Gastroesophageal sphincter (tissue), 3 donors: Measurements from ENCODE around the gene METRNL.

Experiments used
- EP300 ChIP-seq: sonication (generic); formaldehyde crosslinking; IDR thresholded peaks from one replicate; pipeline ENCODE4 v1.6.1; 2017; ENCODE audit warnings: antibody characterized with exemption, mild to moderate bottlenecking
- POLR2A ChIP-seq, 2 donors: fragments of 450-650 bp; IDR thresholded peaks; one replicate each; pipeline ENCODE4 v1.6.1; 2017; ENCODE audit warnings: antibody characterized with exemption in 2 of 2, mild to moderate bottlenecking in 2 of 2, moderate library complexity in 1 of 2
- POLR2AphosphoS5 ChIP-seq: sonication (generic); formaldehyde crosslinking; IDR thresholded peaks from one replicate; pipeline ENCODE4 v1.6.1; 2017; ENCODE audit warnings: antibody characterized with exemption
- TF ChIP-seq, protein P1 (sequence below), 4 experiments: fragments of 200-600 bp in 2 of 4; fragments of 450-650 bp in 2 of 4; sonication (generic) in 1 of 4; IDR thresholded peaks; one replicate each; pipeline ENCODE4 v1.5.1; 2017 to 2019; ENCODE audit warnings: antibody characterized with exemption in 4 of 4, mild to moderate bottlenecking in 2 of 4, moderate library complexity in 2 of 4

DNA sequence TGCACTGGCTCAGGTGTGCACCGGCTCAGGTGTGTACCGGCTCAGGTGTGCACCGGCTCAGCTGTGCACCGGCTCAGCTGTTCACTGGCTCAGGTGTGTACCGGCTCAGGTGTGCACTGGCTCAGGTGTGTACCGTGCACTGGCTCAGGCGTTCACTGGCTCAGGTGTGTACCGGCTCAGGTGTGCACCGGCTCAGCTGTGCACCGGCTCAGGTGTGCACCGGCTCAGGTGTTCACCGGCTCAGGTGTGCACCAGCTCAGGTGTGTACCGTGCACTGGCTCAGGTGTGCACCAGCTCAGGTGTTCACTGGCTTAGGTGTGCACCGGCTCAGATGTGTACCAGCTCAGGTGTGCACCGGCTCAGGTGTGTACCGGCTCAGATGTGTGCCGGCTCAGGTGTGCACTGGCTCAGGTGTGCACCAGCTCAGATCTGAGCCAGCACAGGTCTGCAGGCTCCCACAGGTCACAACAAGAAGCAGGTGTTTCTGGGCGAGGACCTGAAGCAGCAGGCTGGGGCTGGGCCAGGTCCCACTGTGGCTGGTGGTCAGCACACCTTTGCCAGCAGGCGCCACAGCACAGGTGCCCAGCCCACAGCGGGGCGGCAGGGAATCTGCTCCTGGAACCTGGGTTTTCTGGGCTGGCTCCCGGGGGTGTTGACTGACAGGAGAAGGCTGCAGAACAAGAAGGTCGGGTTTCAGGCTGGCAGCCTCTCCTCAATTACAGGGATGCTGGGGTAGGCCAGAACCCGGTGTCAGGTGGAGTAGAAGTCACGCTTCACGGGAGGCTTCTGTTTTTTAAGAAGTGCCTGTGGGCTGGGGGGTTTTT lies 17.2 kb downstream of the METRNL start:
- TF ChIP-seq, protein P1, sequence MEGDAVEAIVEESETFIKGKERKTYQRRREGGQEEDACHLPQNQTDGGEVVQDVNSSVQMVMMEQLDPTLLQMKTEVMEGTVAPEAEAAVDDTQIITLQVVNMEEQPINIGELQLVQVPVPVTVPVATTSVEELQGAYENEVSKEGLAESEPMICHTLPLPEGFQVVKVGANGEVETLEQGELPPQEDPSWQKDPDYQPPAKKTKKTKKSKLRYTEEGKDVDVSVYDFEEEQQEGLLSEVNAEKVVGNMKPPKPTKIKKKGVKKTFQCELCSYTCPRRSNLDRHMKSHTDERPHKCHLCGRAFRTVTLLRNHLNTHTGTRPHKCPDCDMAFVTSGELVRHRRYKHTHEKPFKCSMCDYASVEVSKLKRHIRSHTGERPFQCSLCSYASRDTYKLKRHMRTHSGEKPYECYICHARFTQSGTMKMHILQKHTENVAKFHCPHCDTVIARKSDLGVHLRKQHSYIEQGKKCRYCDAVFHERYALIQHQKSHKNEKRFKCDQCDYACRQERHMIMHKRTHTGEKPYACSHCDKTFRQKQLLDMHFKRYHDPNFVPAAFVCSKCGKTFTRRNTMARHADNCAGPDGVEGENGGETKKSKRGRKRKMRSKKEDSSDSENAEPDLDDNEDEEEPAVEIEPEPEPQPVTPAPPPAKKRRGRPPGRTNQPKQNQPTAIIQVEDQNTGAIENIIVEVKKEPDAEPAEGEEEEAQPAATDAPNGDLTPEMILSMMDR (IDR thresholded peaks at IDR 0.05), result no peak
- TF ChIP-seq EP300, result no peak
- no peak for TF ChIP-seq POLR2A (IDR thresholded peaks at IDR 0.05)
- TF ChIP-seq POLR2AphosphoS5, result no peak
